LNCAP (cell line): ENCODE results near the gene NFIA.

Experiments used
- CTCF ChIP-seq: fragments of 450-650 bp; IDR thresholded peaks from 2 replicates; pipeline ENCODE4 v1.5.1; 2017; ENCODE audit warnings: mild to moderate bottlenecking

Gene NFIA

GRCh38 chr1:61107638-61108037 lies 25.3 kb downstream of the NFIA start:
- TF ChIP-seq CTCF: no peak

GRCh38 chr1:61109158-61109557 lies 26.8 kb downstream of the NFIA start:
- no peak for TF ChIP-seq CTCF

- no peak for TF ChIP-seq CTCF
Measured at GRCh38 chr1:61109910-61110309, 27.5 kb downstream of the NFIA start.

GRCh38 chr1:61110554-61110953 lies 28.2 kb downstream of the NFIA start:
- TF ChIP-seq CTCF: no peak

- no peak for TF ChIP-seq CTCF
Measured at GRCh38 chr1:61111084-61112004, 29.0 kb downstream of the NFIA start.

GRCh38 chr1:61114178-61114870 lies 32.0 kb downstream of the NFIA start:
- no peak for TF ChIP-seq CTCF

- TF ChIP-seq CTCF: no peak
Measured at GRCh38 chr1:61115436-61115835, 33.1 kb downstream of the NFIA start.
